Osteoblast (primary cell): ENCODE data around the gene CMKLR1. TPM values are rescaled to one million over a fixed set of nuclear protein-coding genes. Genes with fewer than 3 reads are reported as not detected.

Experiments
- DNase-seq: peaks from one replicate; pipeline ENCODE4 v3.0.0; 2011; ENCODE audit warnings: low spot score, mixed read lengths; ENCODE audit not compliant: insufficient read length; ENCODE audit errors: missing footprints
- H2AFZ ChIP-seq: 2 replicates; pipeline ENCODE4 v1.6.0; 2011; ENCODE audit warnings: mild to moderate bottlenecking, low read length
- H3K27ac ChIP-seq: 2 replicates; pipeline ENCODE4 v1.5.1; 2011; ENCODE audit warnings: mild to moderate bottlenecking, low read depth, low read length, moderate library complexity
- H3K27me3 ChIP-seq: 2 replicates; pipeline ENCODE4 v1.6.0; 2012; ENCODE audit warnings: mild to moderate bottlenecking, control low read depth, inconsistent platforms, low read length, moderate library complexity; ENCODE audit not compliant: insufficient read depth
- H3K36me3 ChIP-seq: 2 replicates; pipeline ENCODE4 v1.5.1; 2011; ENCODE audit warnings: mild to moderate bottlenecking, low read length, control low read depth, moderate library complexity; ENCODE audit not compliant: insufficient read depth
- H3K4me1 ChIP-seq: 2 replicates; pipeline ENCODE4 v1.5.1; 2011; ENCODE audit warnings: mild to moderate bottlenecking, low read length, control low read depth, moderate library complexity; ENCODE audit not compliant: insufficient read depth
- H3K4me2 ChIP-seq: 2 replicates; pipeline ENCODE4 v1.6.0; 2011; ENCODE audit warnings: mild to moderate bottlenecking, low read length; ENCODE audit not compliant: insufficient read depth
- H3K4me3 ChIP-seq: fragments of 200-600 bp; sonication (generic); 3 replicates; pipeline ENCODE4 v1.5.1; 2012; ENCODE audit warnings: mild to moderate bottlenecking, low read length, inconsistent platforms; ENCODE audit not compliant: insufficient read depth
- H3K79me2 ChIP-seq: 2 replicates; pipeline ENCODE4 v1.6.0; 2012; ENCODE audit warnings: mild to moderate bottlenecking, low read length, control low read depth, inconsistent platforms; ENCODE audit not compliant: insufficient read depth
- H3K9me3 ChIP-seq: 2 replicates; pipeline ENCODE4 v1.5.1; 2011; ENCODE audit warnings: low read depth, low read length, control low read depth
- H4K20me1 ChIP-seq: 2 replicates; pipeline ENCODE4 v1.6.0; 2012; ENCODE audit warnings: mild to moderate bottlenecking, low read length, control low read depth; ENCODE audit not compliant: insufficient read depth
- CTCF ChIP-seq: IDR thresholded peaks from 2 replicates; pipeline ENCODE4 v1.5.1; 2011; ENCODE audit warnings: mild to moderate bottlenecking, low read depth, low read length, moderate library complexity; ENCODE audit errors: extremely low read depth
- total RNA-seq: library from RNA; depleted of rRNA; stranded (reverse); fragments of >200 nt; gene quantifications from 2 replicates; pipeline ENCODE4 v1.2.3, GENCODE V29; 2012

The CMKLR1 gene
- total RNA-seq, 1 donor: 9.8 TPM

GRCh38 chr12:108239378-108239777 is 99.7 kb downstream of the CMKLR1 start:
- no peaks in the 10 kb centered on the region for H3K79me2 ChIP-seq
- no peaks in the 10 kb centered on the region for H3K36me3 ChIP-seq
- DNase-seq: no peak
- no peak overlapping the region for H2AFZ ChIP-seq
- H3K9me3 ChIP-seq: peaks cover 4% of the 10 kb centered on the region
- H3K4me3 ChIP-seq: no peak overlapping the region
- peaks cover 7% of the 10 kb centered on the region for H3K27me3 ChIP-seq
- no peaks in the 10 kb centered on the region for H3K4me1 ChIP-seq
- H3K27ac ChIP-seq: no peak overlapping the region
- no peaks in the 10 kb centered on the region for H4K20me1 ChIP-seq
- no peak for TF ChIP-seq CTCF
- no peak overlapping the region for H3K4me2 ChIP-seq

- no peaks in the 10 kb centered on the region for H3K79me2 ChIP-seq
- H3K4me1 ChIP-seq: no peaks in the 10 kb centered on the region
- peaks cover 7% of the 10 kb centered on the region for H3K27me3 ChIP-seq
These were observed 100.6 kb downstream of the CMKLR1 start for GRCh38 chr12:108238474-108238873.

More at GRCh38 chr12:108238474-108238873, 100.6 kb downstream of the CMKLR1 start:
- H3K9me3 ChIP-seq: peaks cover 4% of the 10 kb centered on the region
- DNase-seq: no peak
- no peak overlapping the region for H3K4me2 ChIP-seq
- TF ChIP-seq CTCF: no peak
- H3K4me3 ChIP-seq: no peak overlapping the region
- no peaks in the 10 kb centered on the region for H3K36me3 ChIP-seq
- H3K27ac ChIP-seq: no peak overlapping the region
- no peaks in the 10 kb centered on the region for H4K20me1 ChIP-seq
- H2AFZ ChIP-seq: no peak overlapping the region

Other genes starting within 250 kb of the CMKLR1 start
- gene WSCD2, start 210.0 kb downstream of the CMKLR1 start, total RNA-seq: 0.36 TPM in 1 of 2 replicates, not detected in the other
- 5.4 and 7.7 TPM in 2 replicates for gene FICD, start 176.0 kb upstream of the CMKLR1 start, total RNA-seq
- gene SART3, start 221.9 kb upstream of the CMKLR1 start, total RNA-seq: 39.8 and 57.9 TPM in 2 replicates
- gene ISCU, start 223.3 kb upstream of the CMKLR1 start, total RNA-seq: 166 and 184 TPM in 2 replicates